NB4 (cell line): Measurements from ENCODE around the gene CCNL1.

Experiments used
- POLR2A ChIP-seq: IDR thresholded peaks from 2 replicates; pipeline ENCODE4 v1.6.1; 2011; ENCODE audit warnings: mild to moderate bottlenecking; ENCODE audit not compliant: insufficient read length; ENCODE audit errors: extremely low read depth
- TF ChIP-seq, protein P1 (sequence below): IDR thresholded peaks from 2 replicates; pipeline ENCODE4 v1.6.1; 2011; ENCODE audit warnings: low read depth, low read length
- TF ChIP-seq, protein P2 (sequence below): IDR thresholded peaks from one replicate; pipeline ENCODE4 v1.5.1; 2012; ENCODE audit warnings: low read depth, low read length

DNA sequence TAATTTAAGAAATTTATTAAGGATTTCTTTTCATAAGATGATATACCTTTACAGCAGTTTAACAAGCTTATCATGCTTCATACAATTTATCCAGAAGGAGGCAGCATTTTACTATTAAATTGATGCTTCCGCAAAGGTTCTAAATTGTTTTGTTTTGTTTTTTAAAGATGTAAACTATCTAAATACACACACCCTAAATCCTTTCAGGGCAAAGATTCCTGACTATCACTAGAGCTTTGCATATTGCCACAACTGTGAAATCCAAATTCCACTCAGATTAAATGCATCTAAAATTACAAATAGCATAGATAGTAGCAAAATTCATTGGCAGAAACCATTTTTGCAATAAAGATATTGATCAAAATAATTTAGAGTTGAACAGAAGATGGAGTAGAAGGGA is 44.5 kb upstream of the CCNL1 start:
- TF ChIP-seq POLR2A: no peak
- TF ChIP-seq, protein P1, sequence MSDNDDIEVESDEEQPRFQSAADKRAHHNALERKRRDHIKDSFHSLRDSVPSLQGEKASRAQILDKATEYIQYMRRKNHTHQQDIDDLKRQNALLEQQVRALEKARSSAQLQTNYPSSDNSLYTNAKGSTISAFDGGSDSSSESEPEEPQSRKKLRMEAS: no peak
- TF ChIP-seq, protein P2, sequence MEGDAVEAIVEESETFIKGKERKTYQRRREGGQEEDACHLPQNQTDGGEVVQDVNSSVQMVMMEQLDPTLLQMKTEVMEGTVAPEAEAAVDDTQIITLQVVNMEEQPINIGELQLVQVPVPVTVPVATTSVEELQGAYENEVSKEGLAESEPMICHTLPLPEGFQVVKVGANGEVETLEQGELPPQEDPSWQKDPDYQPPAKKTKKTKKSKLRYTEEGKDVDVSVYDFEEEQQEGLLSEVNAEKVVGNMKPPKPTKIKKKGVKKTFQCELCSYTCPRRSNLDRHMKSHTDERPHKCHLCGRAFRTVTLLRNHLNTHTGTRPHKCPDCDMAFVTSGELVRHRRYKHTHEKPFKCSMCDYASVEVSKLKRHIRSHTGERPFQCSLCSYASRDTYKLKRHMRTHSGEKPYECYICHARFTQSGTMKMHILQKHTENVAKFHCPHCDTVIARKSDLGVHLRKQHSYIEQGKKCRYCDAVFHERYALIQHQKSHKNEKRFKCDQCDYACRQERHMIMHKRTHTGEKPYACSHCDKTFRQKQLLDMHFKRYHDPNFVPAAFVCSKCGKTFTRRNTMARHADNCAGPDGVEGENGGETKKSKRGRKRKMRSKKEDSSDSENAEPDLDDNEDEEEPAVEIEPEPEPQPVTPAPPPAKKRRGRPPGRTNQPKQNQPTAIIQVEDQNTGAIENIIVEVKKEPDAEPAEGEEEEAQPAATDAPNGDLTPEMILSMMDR: no peak
